ENCODE measurements around the gene MYO10. TPM values are rescaled to one million over a fixed set of nuclear protein-coding genes. Genes with fewer than 3 reads are reported as not detected.
"Not testable (repeated sequence)": the region's sequence is repeated elsewhere in the genome, so short reads cannot be mapped to it uniquely, and the experiment has no call there.

The MYO10 gene
- total RNA-seq (2014; rRNA removed; shearing (Covaris generic)): 0.03 TPM in 1 of 2 replicates, not detected in the other
- total RNA-seq (2022): 1.7 TPM in 2 replicates
- Bru-seq, nascent RNA: percentile 26 among the genes with signal in this experiment
- percentile 23 among the genes with signal in this experiment for BruChase-seq, experiment 1, labeled RNA remaining after a 6-hour chase
- percentile 24 among the genes with signal in this experiment for BruChase-seq, experiment 2, labeled RNA remaining after a 2-hour chase
- long read RNA-seq, partial matches to known transcripts: 1 of 3 reads
- long read RNA-seq, other reads (novel, unspliced or antisense): 1 of 3 reads

- Histone ChIP-seq H3K9me3 (ENCODE audit: low read length) (no peaks in the 10 kb centered on the region), H3K9me2 (ENCODE audit: insufficient read depth, low read length) (no peaks in the 10 kb centered on the region), H3K36me3 (ENCODE audit: insufficient read depth, low read length) (no peaks in the 10 kb centered on the region), H4K20me1 (ENCODE audit: insufficient read depth, low read length) (no peaks in the 10 kb centered on the region), H3K79me2 (ENCODE audit: insufficient read depth, low read depth, low read length) (no peaks in the 10 kb centered on the region), H2AFZ (ENCODE audit: low read length) (peak within 1 kb of the TSS; percentile 34; the same call in 1 of the 2 replicates), H3K4me1 (ENCODE audit: insufficient read depth, low read length, poor library complexity, severe bottlenecking) (no peaks in the 10 kb centered on the region), H3K4me2 (ENCODE audit: low read length) (peak within 1 kb of the TSS; percentile 69), H3K4me3 (ENCODE audit: low read depth, low read length, poor library complexity, severe bottlenecking) (peak within 1 kb of the TSS; percentile 63), H3K27ac (ENCODE audit: low read depth, low read length, poor library complexity, severe bottlenecking) (no peak within 1 kb of the TSS)
- BruUV-seq (replicated peaks): no TSS peak
- CTCF ChIA-PET (ENCODE audit: unreplicated experiment): interaction anchor here (0.6 kb wide), 1 partner anchor 258 kb away, joined by 7 read pairs; no protein-coding TSS in a partner anchor
- intact Hi-C loops (cut with micrococcal nuclease; ENCODE audit: unreplicated experiment): loop anchor here (5.0 kb wide), 1 partner anchor 251 kb away; no protein-coding TSS in a partner anchor
- POLR2A ChIA-PET: no interaction called here
- peak; percentile 65 for DNase-seq (ENCODE audit: low spot score)
- TF ChIP-seq EZH2phosphoT487 (IDR thresholded peaks at IDR 0.05; ENCODE audit: borderline replicate concordance, low read depth, low read length) (no peak), CTCF (conservative IDR thresholded peaks at IDR 0.05; ENCODE audit: low read length) (no peak)
Observed at GRCh38 chr5:16936150-16936988, at the start of gene MYO10. Gene MYO10, minus strand, starts transcription at chr5:16936288. Its CDS starts 480 bp downstream, at chr5:16935808.

GRCh38 chr5:16985304-16985703 is 49.2 kb upstream of the MYO10 start:
- H3K36me3 ChIP-seq (ENCODE audit: insufficient read depth, low read length); H2AFZ ChIP-seq (ENCODE audit: low read length); H4K20me1 ChIP-seq (ENCODE audit: insufficient read depth, low read length); H3K9me2 ChIP-seq (ENCODE audit: insufficient read depth, low read length); H3K4me3 ChIP-seq (ENCODE audit: low read depth, low read length, poor library complexity, severe bottlenecking); H3K27ac ChIP-seq (ENCODE audit: low read depth, low read length, poor library complexity, severe bottlenecking); H3K9me3 ChIP-seq (ENCODE audit: low read length); DNase-seq (ENCODE audit: low spot score); CTCF ChIA-PET (ENCODE audit: unreplicated experiment); BruUV-seq (replicated peaks); POLR2A ChIA-PET; H3K4me2 ChIP-seq (ENCODE audit: low read length); intact Hi-C loops (cut with micrococcal nuclease; ENCODE audit: unreplicated experiment); H3K4me1 ChIP-seq (ENCODE audit: insufficient read depth, low read length, poor library complexity, severe bottlenecking); H3K79me2 ChIP-seq (ENCODE audit: insufficient read depth, low read depth, low read length): not testable (repeated sequence)

GRCh38 chr5:16983972-16984371 is 47.9 kb upstream of the MYO10 start:
- Histone ChIP-seq H3K79me2 (ENCODE audit: insufficient read depth, low read depth, low read length) (no peaks in the 10 kb centered on the region), H3K4me2 (ENCODE audit: low read length) (no peak overlapping the region), H4K20me1 (ENCODE audit: insufficient read depth, low read length) (no peaks in the 10 kb centered on the region), H3K9me3 (ENCODE audit: low read length) (no peaks in the 10 kb centered on the region), H3K9me2 (ENCODE audit: insufficient read depth, low read length) (no peaks in the 10 kb centered on the region), H2AFZ (ENCODE audit: low read length) (no peak overlapping the region), H3K36me3 (ENCODE audit: insufficient read depth, low read length) (no peaks in the 10 kb centered on the region), H3K4me1 (ENCODE audit: insufficient read depth, low read length, poor library complexity, severe bottlenecking) (no peaks in the 10 kb centered on the region), H3K4me3 (ENCODE audit: low read depth, low read length, poor library complexity, severe bottlenecking) (no peak overlapping the region), H3K27ac (ENCODE audit: low read depth, low read length, poor library complexity, severe bottlenecking) (no peak overlapping the region)
- TF ChIP-seq EZH2phosphoT487 (IDR thresholded peaks at IDR 0.05; ENCODE audit: borderline replicate concordance, low read depth, low read length) (no peak), CTCF (conservative IDR thresholded peaks at IDR 0.05; ENCODE audit: low read length) (no peak)
- no peak for DNase-seq (ENCODE audit: low spot score)
- intact Hi-C loops (cut with micrococcal nuclease; ENCODE audit: unreplicated experiment): no loop called here
- BruUV-seq (replicated peaks): no TSS peak
- POLR2A ChIA-PET: no interaction called here
- CTCF ChIA-PET (ENCODE audit: unreplicated experiment): no interaction called here

Measured in OCI-LY7 (cell line).